ENCODE results near the gene IL1RL2.

Gene IL1RL2

GRCh38 chr2:102269200-102269524, 82.3 kb downstream of the IL1RL2 start:
- DNase-seq, result no peak

GRCh38 chr2:102271844-102272243, 85.0 kb downstream of the IL1RL2 start:
- DNase-seq, result no peak

- no peak for DNase-seq
Observed at GRCh38 chr2:102273619-102274211, 86.9 kb downstream of the IL1RL2 start.

- no peak for DNase-seq
Observed at GRCh38 chr2:102276549-102277201, 89.9 kb downstream of the IL1RL2 start.

- no peak for DNase-seq
Observed at GRCh38 chr2:102277202-102277700, 90.4 kb downstream of the IL1RL2 start.

- peak; percentile 35 for DNase-seq
Observed at GRCh38 chr2:102278720-102279390, 92.0 kb downstream of the IL1RL2 start.

- DNase-seq, result peak; percentile 23
Observed at GRCh38 chr2:102279391-102279735, 92.5 kb downstream of the IL1RL2 start.

- no peak for DNase-seq
Observed at GRCh38 chr2:102282678-102283091, 95.9 kb downstream of the IL1RL2 start.

GRCh38 chr2:102283996-102284395, 97.2 kb downstream of the IL1RL2 start:
- DNase-seq, result no peak

- no peak for DNase-seq
Observed at GRCh38 chr2:102284611-102285010, 97.8 kb downstream of the IL1RL2 start.

- no peak for DNase-seq
Observed at GRCh38 chr2:102285368-102285767, 98.5 kb downstream of the IL1RL2 start.

- no peak for DNase-seq
Observed at GRCh38 chr2:102286041-102286440, 99.2 kb downstream of the IL1RL2 start.

- DNase-seq, result no peak
Observed at GRCh38 chr2:102289129-102289528, 102.3 kb downstream of the IL1RL2 start.
